NCI-H748 (cell line): ENCODE measurements around the gene HLA-B.

ENCODE experiments used
- DNase-seq: peaks from one replicate; lab custom pipeline; 2025; ENCODE audit not compliant: unreplicated experiment; lab: John Stamatoyannopoulos, UW

The HLA-B gene

GRCh38 chr6:31308050-31308844, 48.7 kb downstream of the HLA-B start:
- no peak for DNase-seq

DNA sequence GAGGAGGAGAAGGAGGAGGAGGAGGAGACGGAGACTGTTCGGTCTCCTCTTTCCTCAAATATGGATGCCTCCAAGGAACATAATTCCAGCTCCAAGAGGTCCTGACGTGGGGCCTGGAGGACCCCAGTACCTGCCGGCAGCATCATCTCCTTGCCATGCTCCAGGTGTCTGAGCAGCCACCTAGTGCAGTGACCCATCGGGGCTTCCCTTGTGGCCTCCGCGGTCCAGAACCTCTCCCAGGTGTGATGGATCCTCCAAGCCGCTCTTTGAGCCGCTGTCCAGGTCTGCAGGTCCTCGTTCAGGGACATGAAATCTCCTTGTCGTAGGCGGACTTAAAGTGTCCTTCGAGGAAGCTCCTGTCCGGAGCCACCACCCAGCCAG, 49.3 kb downstream of the HLA-B start:
- no peak for DNase-seq

- no peak for DNase-seq
Measured at GRCh38 chr6:31305703-31306219, 51.2 kb downstream of the HLA-B start.

DNA sequence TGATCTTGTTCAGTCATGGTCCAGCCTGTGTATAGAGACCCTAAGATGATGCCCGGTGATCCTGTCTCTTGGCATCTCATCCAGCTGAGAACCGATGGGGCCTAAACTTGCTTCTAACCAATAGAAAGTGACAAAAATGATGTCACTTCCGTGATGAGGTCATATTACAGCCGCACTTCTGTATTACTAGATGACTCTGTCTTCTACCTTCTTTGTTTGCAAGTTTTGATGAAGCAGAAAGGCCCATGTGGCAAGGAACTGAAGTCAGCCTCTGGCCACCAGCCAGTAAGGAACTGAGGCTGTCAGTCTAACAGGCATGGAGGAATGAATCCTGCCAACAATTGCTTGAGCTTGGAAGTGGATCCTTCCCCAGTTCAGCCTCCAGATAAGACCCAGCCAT, 52.3 kb downstream of the HLA-B start:
- no peak for DNase-seq
